ENCODE data around the gene ARPC1A.

Gene ARPC1A

GRCh38 chr7:99293650-99294049 is 32.0 kb upstream of the ARPC1A start:
- TF ChIP-seq CTCF (IDR thresholded peaks at IDR 0.05) = no peak

GRCh38 chr7:99296471-99296870 is 29.2 kb upstream of the ARPC1A start:
- TF ChIP-seq CTCF (IDR thresholded peaks at IDR 0.05) = no peak

GRCh38 chr7:99301496-99301895 is 24.2 kb upstream of the ARPC1A start:
- no peak for TF ChIP-seq CTCF (IDR thresholded peaks at IDR 0.05)

GRCh38 chr7:99305473-99306260 is 20.0 kb upstream of the ARPC1A start:
- TF ChIP-seq CTCF (IDR thresholded peaks at IDR 0.05) = no peak

- TF ChIP-seq CTCF (IDR thresholded peaks at IDR 0.05) = no peak
Measured at GRCh38 chr7:99308461-99309074, 17.1 kb upstream of the ARPC1A start.

GRCh38 chr7:99309111-99309510 is 16.6 kb upstream of the ARPC1A start:
- no peak for TF ChIP-seq CTCF (IDR thresholded peaks at IDR 0.05)

GRCh38 chr7:99310004-99310403 is 15.7 kb upstream of the ARPC1A start:
- TF ChIP-seq CTCF (IDR thresholded peaks at IDR 0.05) = no peak

All from LNCAP (cell line).